Esophagus squamous epithelium (tissue), 4 donors: Measurements from ENCODE around the gene ANKFY1.

ENCODE experiments used
- POLR2A ChIP-seq, 4 donors: fragments of 450-650 bp; IDR thresholded peaks; one replicate each; pipeline ENCODE4 v1.6.1; 2017; ENCODE audit warnings: antibody characterized with exemption in 4 of 4, mild to moderate bottlenecking in 4 of 4, moderate library complexity in 3 of 4
- TF ChIP-seq, protein P1 (sequence below), 6 experiments: fragments of 450-650 bp in 4 of 6; fragments of 200-600 bp in 2 of 6; sonication (generic) in 2 of 6; IDR thresholded peaks; one replicate each; pipeline ENCODE4 v1.5.1; 2016 to 2019; ENCODE audit warnings: antibody characterized with exemption in 6 of 6, mild to moderate bottlenecking in 4 of 6, moderate library complexity in 4 of 6

GRCh38 chr17:4305224-4305623 is 41.4 kb upstream of the ANKFY1 start:
- TF ChIP-seq, protein P1, sequence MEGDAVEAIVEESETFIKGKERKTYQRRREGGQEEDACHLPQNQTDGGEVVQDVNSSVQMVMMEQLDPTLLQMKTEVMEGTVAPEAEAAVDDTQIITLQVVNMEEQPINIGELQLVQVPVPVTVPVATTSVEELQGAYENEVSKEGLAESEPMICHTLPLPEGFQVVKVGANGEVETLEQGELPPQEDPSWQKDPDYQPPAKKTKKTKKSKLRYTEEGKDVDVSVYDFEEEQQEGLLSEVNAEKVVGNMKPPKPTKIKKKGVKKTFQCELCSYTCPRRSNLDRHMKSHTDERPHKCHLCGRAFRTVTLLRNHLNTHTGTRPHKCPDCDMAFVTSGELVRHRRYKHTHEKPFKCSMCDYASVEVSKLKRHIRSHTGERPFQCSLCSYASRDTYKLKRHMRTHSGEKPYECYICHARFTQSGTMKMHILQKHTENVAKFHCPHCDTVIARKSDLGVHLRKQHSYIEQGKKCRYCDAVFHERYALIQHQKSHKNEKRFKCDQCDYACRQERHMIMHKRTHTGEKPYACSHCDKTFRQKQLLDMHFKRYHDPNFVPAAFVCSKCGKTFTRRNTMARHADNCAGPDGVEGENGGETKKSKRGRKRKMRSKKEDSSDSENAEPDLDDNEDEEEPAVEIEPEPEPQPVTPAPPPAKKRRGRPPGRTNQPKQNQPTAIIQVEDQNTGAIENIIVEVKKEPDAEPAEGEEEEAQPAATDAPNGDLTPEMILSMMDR (IDR thresholded peaks at IDR 0.05): no peak
- no peak for TF ChIP-seq POLR2A (IDR thresholded peaks at IDR 0.05)
